T-helper 2 cell treated with Interferon-gamma antibody and Interleukin-4, amounts not matched to agents 5 μg/mL and 100 μg/mL, for 36 hours (primary cell): Measurements from ENCODE around the gene CMBL.
"Not testable (repeated sequence)": the region's sequence is repeated elsewhere in the genome, so short reads cannot be mapped to it uniquely, and the experiment has no call there.

Experiments
- DNase-seq: peaks from one replicate; pipeline ENCODE4 v3.0.0; 2021; ENCODE audit warnings: low spot score
- H3K27ac Mint-ChIP-seq: one replicate; pipeline ENCODE4 v1.8.0; 2021; ENCODE audit warnings: mild to moderate bottlenecking, mixed read lengths
- H3K27me3 Mint-ChIP-seq: one replicate; pipeline ENCODE4 v1.8.0; 2021; ENCODE audit warnings: low read depth, mixed read lengths
- H3K36me3 Mint-ChIP-seq: one replicate; pipeline ENCODE4 v1.8.0; 2021; ENCODE audit warnings: low read depth, mixed read lengths
- H3K4me1 Mint-ChIP-seq: one replicate; pipeline ENCODE4 v1.8.0; 2021; ENCODE audit warnings: low read depth, mixed read lengths
- H3K4me3 Mint-ChIP-seq: one replicate; pipeline ENCODE4 v1.8.0; 2022; ENCODE audit warnings: mild to moderate bottlenecking, moderate library complexity, mixed read lengths
- H3K9me3 Mint-ChIP-seq: one replicate; pipeline ENCODE4 v1.8.0; 2021; ENCODE audit warnings: mixed read lengths

Gene CMBL

DNA sequence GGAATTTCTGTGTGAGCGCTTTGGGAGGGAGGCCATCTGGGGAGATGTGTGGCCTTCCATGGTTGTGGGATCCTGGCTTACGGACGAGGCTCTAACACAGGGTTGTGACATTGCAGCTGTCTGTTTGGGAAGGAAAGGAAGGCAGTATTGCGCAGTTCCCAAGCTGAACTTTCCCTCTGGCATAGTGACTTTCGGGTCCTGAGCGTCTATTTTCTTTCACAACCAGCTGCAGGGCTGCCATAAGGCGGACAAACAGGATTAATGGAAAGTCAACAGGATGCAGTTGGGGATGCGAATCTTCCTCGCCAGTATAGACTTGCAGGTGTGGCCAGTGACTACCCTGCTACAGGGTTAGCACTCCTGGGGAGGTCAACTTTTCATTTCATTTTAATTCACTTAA lies 31.7 kb downstream of the CMBL start:
- no peak overlapping the region for H3K4me3 Mint-ChIP-seq
- peaks cover 5% of the 10 kb centered on the region for H3K27me3 Mint-ChIP-seq
- H3K36me3 Mint-ChIP-seq: no peaks in the 10 kb centered on the region
- H3K27ac Mint-ChIP-seq: no peak overlapping the region
- DNase-seq: no peak
- peaks cover 14% of the 10 kb centered on the region for H3K4me1 Mint-ChIP-seq
- H3K9me3 Mint-ChIP-seq: no peaks in the 10 kb centered on the region

DNA sequence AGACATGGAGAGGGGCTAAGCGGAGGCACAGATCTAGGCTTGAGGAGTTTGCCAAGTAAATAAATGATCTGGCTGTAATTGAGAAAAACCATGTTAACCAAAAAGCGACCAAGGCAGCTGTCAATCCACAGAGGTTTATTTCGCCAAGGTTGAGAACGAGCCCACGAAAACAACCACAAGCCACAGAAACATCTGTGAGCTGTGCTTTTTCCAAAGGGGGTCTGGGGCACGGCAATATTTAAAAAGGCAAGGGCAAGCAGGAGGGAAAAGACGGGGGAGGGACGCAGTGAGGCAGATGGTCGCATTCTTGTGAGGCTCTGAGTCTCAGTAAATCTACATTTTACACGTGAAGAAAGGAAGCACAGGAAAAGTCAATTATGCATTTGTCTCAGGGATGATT lies 32.2 kb downstream of the CMBL start:
- peaks cover 5% of the 10 kb centered on the region for H3K27me3 Mint-ChIP-seq

GRCh38 chr5:10272875-10273209 lies 34.9 kb downstream of the CMBL start:
- H3K27ac Mint-ChIP-seq, H3K36me3 Mint-ChIP-seq, H3K27me3 Mint-ChIP-seq, DNase-seq, H3K9me3 Mint-ChIP-seq, H3K4me3 Mint-ChIP-seq: not testable (repeated sequence)
- H3K4me1 Mint-ChIP-seq: peaks cover 18% of the 10 kb centered on the region

More for the DNA sequence above, 32.2 kb downstream of the CMBL start:
- H3K4me1 Mint-ChIP-seq: peaks cover 18% of the 10 kb centered on the region
- no peaks in the 10 kb centered on the region for H3K36me3 Mint-ChIP-seq
- H3K4me3 Mint-ChIP-seq: no peak overlapping the region
- no peak overlapping the region for H3K27ac Mint-ChIP-seq
- DNase-seq: no peak
- H3K9me3 Mint-ChIP-seq: no peaks in the 10 kb centered on the region

GRCh38 chr5:10272053-10272874 lies 35.4 kb downstream of the CMBL start:
- DNase-seq: no peak
- H3K27ac Mint-ChIP-seq: no peak overlapping the region
- no peaks in the 10 kb centered on the region for H3K36me3 Mint-ChIP-seq
- peaks cover 5% of the 10 kb centered on the region for H3K27me3 Mint-ChIP-seq
- no peaks in the 10 kb centered on the region for H3K9me3 Mint-ChIP-seq
- peaks cover 18% of the 10 kb centered on the region for H3K4me1 Mint-ChIP-seq
- H3K4me3 Mint-ChIP-seq: no peak overlapping the region

DNA sequence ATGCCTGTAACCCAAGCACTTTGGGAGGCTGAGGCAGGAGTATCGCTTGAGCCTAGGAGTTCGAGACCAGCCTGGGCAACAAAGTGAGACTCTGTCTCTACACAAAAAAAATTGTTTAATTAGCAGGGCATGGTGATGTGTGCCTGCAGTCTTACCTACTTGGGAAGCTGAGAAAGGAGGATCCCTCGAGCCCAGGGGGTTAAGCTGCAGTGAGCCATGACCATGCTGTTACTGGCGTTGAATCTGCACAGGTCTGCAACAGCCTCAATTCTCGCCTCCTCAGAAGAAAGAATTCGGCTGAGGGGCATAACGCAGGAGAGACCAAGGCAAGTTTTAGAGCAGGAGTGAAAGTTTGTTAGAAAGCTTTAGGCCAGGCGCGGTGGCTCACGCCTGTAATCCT lies 39.6 kb downstream of the CMBL start:
- Mint-ChIP-seq H3K9me3 (no peaks in the 10 kb centered on the region), H3K36me3 (peaks cover 15% of the 10 kb centered on the region), H3K27ac (no peak overlapping the region), H3K27me3 (peaks cover 1% of the 10 kb centered on the region), H3K4me3 (no peak overlapping the region), H3K4me1 (peaks cover 11% of the 10 kb centered on the region)
- no peak for DNase-seq

DNA sequence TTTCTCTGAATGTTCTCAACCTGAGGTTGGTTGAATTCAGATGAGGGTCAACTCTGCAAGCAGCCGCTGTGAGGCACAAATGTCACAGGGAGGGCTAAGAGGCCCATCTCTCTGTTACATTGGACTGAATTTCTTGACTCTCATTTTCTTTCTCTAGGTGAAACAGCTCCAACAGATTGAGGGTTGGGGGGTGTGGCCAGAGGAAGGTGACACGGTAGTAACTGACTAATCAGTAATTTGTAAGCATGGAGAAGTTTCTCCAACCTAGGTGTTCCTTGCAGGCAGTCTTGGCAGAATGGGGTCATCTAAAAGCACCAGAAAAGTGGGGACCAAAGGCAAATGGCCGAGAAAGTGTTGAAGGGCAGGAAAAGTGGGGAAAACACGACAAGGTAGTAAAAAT lies 40.9 kb downstream of the CMBL start:
- H3K36me3 Mint-ChIP-seq: peaks cover 25% of the 10 kb centered on the region
- no peak for DNase-seq
- peaks cover 5% of the 10 kb centered on the region for H3K4me1 Mint-ChIP-seq
- no peak overlapping the region for H3K27ac Mint-ChIP-seq
- no peak overlapping the region for H3K4me3 Mint-ChIP-seq
- no peaks in the 10 kb centered on the region for H3K27me3 Mint-ChIP-seq
- no peaks in the 10 kb centered on the region for H3K9me3 Mint-ChIP-seq

- Mint-ChIP-seq H3K4me1 (peaks cover 5% of the 10 kb centered on the region), H3K4me3 (no peak overlapping the region), H3K36me3 (peaks cover 29% of the 10 kb centered on the region), H3K27me3 (no peaks in the 10 kb centered on the region), H3K9me3 (no peaks in the 10 kb centered on the region), H3K27ac (no peak overlapping the region)
- no peak for DNase-seq
Measured at GRCh38 chr5:10266137-10266536, 41.6 kb downstream of the CMBL start.

GRCh38 chr5:10265245-10266109 lies 42.2 kb downstream of the CMBL start:
- H3K4me1 Mint-ChIP-seq: peaks cover 1% of the 10 kb centered on the region
- no peak overlapping the region for H3K4me3 Mint-ChIP-seq
- no peaks in the 10 kb centered on the region for H3K9me3 Mint-ChIP-seq
- H3K36me3 Mint-ChIP-seq: peaks cover 35% of the 10 kb centered on the region
- H3K27me3 Mint-ChIP-seq: no peaks in the 10 kb centered on the region
- DNase-seq: no peak
- H3K27ac Mint-ChIP-seq: no peak overlapping the region

- peaks cover 4% of the 10 kb centered on the region for H3K4me1 Mint-ChIP-seq
- no peak overlapping the region for H3K27ac Mint-ChIP-seq
- H3K4me3 Mint-ChIP-seq: no peak overlapping the region
- no peaks in the 10 kb centered on the region for H3K27me3 Mint-ChIP-seq
- no peak for DNase-seq
- peaks cover 40% of the 10 kb centered on the region for H3K36me3 Mint-ChIP-seq
- no peaks in the 10 kb centered on the region for H3K9me3 Mint-ChIP-seq
Measured at GRCh38 chr5:10264604-10265003, 43.1 kb downstream of the CMBL start.

DNA sequence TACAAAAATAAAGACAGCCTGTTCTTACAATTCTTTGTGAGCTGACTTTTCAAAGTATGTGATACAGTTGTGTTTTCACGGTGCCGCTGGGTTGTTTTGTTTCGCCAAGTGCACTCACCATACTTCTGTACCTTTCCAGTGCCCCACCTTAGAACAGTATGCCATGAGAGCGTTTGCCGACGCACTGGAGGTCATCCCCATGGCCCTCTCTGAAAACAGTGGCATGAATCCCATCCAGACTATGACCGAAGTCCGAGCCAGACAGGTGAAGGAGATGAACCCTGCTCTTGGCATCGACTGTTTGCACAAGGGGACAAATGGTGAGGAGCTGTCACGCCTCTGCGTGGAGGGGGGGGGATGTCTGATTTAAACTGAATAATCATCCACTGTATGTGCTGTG lies 44.7 kb downstream of the CMBL start:
- Mint-ChIP-seq H3K27ac (no peak overlapping the region), H3K27me3 (no peaks in the 10 kb centered on the region), H3K4me1 (peaks cover 4% of the 10 kb centered on the region), H3K4me3 (no peak overlapping the region), H3K36me3 (peaks cover 54% of the 10 kb centered on the region), H3K9me3 (no peaks in the 10 kb centered on the region)
- DNase-seq: no peak

GRCh38 chr5:10262121-10262774 lies 45.5 kb downstream of the CMBL start:
- no peak overlapping the region for H3K27ac Mint-ChIP-seq
- H3K27me3 Mint-ChIP-seq: no peaks in the 10 kb centered on the region
- no peak for DNase-seq
- H3K4me3 Mint-ChIP-seq: no peak overlapping the region
- peaks cover 61% of the 10 kb centered on the region for H3K36me3 Mint-ChIP-seq
- H3K4me1 Mint-ChIP-seq: peaks cover 4% of the 10 kb centered on the region
- no peaks in the 10 kb centered on the region for H3K9me3 Mint-ChIP-seq

DNA sequence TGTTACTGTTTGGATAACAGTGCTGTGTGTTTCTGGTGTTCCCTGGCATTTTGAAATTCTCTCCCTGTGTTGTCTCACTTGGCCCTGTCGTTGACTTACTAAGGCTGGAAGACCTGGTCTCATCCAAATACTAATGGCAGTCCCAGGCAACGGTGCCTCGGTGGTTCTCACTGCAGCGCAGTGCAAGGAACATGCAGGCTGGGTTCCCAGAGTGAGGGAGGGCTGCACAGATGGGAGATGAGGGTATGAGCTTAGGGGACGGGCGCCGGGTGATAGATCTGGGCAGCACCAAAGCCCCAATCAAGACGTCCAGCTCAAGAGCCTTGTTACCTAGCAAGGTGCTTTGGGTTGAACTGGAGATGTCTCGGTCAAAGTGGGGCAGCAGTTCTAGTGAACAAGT lies 46.6 kb downstream of the CMBL start:
- Mint-ChIP-seq H3K36me3 (peaks cover 71% of the 10 kb centered on the region), H3K9me3 (no peaks in the 10 kb centered on the region), H3K27me3 (no peaks in the 10 kb centered on the region), H3K27ac (no peak overlapping the region), H3K4me1 (peaks cover 5% of the 10 kb centered on the region), H3K4me3 (no peak overlapping the region)
- DNase-seq: no peak

DNA sequence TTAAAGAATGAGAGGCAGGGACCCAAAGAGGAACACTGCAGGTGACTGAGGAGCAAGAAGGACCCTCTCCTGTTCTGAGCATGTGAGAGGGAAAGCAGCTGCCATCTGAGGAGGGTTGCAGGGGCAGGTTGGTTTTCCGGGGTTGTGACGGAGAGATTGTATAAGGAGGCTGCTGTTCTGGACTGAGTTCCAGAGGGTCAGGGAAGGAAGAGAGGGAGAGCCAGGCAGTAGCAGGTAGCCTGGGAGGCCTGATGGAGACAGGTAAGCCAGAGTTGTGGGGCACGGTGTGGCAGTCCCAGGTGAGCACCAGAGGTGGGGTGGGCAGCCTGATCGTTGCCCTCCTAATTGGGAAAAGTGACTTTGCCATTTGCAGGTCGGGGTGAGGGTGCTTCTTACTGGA lies 47.8 kb downstream of the CMBL start:
- DNase-seq: no peak
- Mint-ChIP-seq H3K27ac (no peak overlapping the region), H3K9me3 (no peaks in the 10 kb centered on the region), H3K27me3 (no peaks in the 10 kb centered on the region), H3K4me1 (peaks cover 12% of the 10 kb centered on the region), H3K36me3 (peaks cover 79% of the 10 kb centered on the region), H3K4me3 (no peak overlapping the region)

DNA sequence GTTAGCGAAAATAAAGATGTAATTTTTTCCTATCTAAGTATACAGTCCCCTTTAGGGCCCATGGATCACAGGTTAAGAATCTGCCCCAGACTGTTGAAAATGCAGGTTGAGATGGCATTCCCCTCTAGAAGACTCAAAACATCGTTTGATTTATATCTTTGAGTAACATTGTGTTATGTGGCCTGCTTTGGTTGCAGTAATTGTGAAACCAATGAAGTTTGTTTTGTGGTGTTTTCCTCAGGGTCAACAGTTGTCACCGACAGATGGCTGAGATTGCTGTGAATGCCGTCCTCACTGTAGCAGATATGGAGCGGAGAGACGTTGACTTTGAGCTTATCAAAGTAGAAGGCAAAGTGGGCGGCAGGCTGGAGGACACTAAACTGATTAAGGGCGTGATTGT lies 49.8 kb downstream of the CMBL start:
- no peak overlapping the region for H3K4me3 Mint-ChIP-seq
- no peaks in the 10 kb centered on the region for H3K9me3 Mint-ChIP-seq
- no peak for DNase-seq
- H3K4me1 Mint-ChIP-seq: peaks cover 19% of the 10 kb centered on the region
- H3K27me3 Mint-ChIP-seq: no peaks in the 10 kb centered on the region
- H3K36me3 Mint-ChIP-seq: peaks cover 75% of the 10 kb centered on the region
- H3K27ac Mint-ChIP-seq: no peak overlapping the region
